ENCODE data around the gene B2M.

GRCh38 chr15:44682211-44682610, 29.1 kb upstream of the B2M start:
- TF ChIP-seq CTCF (IDR thresholded peaks at IDR 0.05): no peak
- TF ChIP-seq EZH2 (IDR thresholded peaks at IDR 0.05): no peak
